Head of caudate nucleus (tissue), 42 donors: Measurements from ENCODE around the gene RBM34.
"Not testable (repeated sequence)": the region's sequence is repeated elsewhere in the genome, so short reads cannot be mapped to it uniquely, and the experiment has no call there.

Experiments
- DNase-seq, 42 donors: peaks; one replicate each; pipeline versions ENCODE4 v3.0.0 to v3.0.0-alpha.2; 2020 to 2021; ENCODE audit warnings: mixed read lengths in 7 of 42
- intact Hi-C: fragments of 100-400 bp; cut with DNase I; formaldehyde crosslinking; loops from one replicate; pipeline ENCODE4 v1.15.0; 2022

RBM34 gene, protein sequence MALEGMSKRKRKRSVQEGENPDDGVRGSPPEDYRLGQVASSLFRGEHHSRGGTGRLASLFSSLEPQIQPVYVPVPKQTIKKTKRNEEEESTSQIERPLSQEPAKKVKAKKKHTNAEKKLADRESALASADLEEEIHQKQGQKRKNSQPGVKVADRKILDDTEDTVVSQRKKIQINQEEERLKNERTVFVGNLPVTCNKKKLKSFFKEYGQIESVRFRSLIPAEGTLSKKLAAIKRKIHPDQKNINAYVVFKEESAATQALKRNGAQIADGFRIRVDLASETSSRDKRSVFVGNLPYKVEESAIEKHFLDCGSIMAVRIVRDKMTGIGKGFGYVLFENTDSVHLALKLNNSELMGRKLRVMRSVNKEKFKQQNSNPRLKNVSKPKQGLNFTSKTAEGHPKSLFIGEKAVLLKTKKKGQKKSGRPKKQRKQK

DNA sequence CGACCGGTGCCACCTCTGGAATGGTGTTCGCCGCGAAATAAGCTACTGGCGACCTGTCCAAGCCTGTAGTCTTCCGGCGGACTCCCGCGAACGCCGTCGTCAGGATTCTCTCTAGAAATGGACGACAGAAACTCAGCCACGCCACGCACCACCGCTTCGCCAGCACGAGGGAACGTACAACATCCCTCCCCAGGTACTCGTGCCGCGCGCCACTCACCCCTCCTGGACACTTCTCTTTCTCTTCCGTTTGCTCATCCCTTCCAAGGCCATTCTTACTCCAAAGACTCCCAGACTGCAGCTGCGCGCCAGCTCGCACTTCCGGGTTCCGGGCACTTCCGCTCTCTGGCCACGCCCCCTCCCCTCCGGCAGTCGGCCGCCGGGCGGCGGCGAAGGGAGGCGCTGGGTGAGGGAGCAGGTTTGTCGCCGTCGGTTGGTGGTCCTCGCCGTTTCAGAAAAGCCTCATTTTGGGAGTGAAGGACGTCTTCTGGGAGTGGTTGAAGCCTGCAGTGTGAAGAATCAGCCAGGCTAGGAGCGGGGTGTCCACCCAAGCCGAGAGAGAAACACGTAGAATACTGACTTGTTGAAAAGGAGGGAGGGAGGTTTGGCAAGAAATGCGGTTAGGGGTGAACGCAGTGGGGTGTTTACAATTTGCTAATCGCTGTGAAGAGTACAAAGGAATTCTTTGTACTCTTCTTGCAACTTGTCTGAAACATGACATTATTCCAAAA is at the start of gene RBM34:
Gene RBM34, minus strand, starts transcription at position 294 of the 728 bp plus-strand sequence. Its CDS starts 24 bp downstream, at position 270.
- intact Hi-C loops = no loop called here

DNA sequence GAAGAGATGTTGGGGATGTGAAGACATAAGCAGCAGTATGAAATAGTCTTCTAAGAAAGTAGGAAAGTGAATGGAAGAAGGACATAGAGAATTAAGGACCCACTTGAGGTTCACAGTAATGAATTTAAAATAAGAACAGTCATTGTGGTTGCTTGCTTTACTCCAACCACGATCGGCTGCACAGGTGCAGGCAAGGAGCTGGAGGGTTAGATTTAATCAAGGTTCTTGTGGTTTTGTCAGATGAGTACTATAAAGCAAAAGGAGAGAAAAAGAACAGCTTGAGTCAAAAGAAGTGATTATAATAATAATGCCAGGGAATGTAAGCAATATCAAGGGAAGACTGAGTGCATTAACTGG is 46.1 kb upstream of the RBM34 start:
- intact Hi-C loops = no loop called here

More for the DNA sequence above, at the start of gene RBM34:
- peak; percentile 80 to 96 (median 92) for DNase-seq

DNA sequence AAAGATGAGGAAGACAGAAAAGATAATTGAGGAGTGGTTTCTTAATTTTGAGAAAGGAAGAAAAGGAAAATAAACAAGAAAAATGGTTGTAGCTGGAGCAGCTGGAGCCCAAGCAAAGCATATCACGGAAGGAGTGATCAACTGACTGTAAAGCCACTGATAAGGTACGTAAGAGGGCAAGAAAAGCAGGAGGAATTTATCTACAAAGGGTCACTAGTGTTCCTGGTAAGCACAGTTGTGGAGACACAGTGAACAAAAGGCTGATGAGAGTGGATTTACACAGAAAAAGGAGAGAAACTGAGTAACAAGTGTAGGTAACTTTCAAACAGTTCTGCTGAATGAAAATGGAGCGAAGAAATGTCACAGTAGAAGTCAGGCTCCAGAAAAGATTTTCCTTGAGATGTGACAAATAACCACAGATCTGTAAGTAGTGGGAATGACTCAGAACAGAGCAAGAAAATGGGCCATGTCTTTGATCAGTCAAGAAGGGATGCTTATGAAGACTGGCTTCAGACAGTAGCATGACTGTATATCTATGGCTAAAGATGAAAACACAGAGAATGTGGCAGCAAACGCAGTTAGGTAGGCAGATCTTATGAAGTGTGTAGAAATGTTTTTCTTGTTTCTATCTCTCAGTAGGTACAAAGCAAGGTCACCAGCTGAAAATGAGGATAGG is 45.6 kb upstream of the RBM34 start:
- intact Hi-C loops = no loop called here
- peak in 1 of 42 donors; percentile 4 for DNase-seq

More for the DNA sequence above, 46.1 kb upstream of the RBM34 start:
- DNase-seq = no peak

DNA sequence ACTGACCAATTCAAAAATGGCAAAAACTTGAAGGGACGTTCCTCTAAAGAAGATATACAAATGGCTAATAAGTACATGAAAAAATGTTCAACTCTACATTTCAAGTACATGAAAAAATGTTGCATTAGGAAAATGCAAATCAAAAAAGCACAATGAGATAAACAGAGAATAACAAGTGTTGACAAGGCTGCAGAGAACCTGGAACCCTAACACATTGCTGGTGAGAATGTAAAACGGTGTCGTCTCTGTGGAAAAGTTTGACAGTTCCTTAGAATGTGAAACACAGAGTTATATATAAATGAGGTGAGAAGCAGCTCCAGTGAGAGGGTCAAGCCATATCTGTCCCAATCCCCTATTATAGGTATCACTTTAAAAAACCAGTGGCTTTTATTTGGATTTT is 44.6 kb upstream of the RBM34 start:
- intact Hi-C loops = no loop called here
- no peak for DNase-seq

DNA sequence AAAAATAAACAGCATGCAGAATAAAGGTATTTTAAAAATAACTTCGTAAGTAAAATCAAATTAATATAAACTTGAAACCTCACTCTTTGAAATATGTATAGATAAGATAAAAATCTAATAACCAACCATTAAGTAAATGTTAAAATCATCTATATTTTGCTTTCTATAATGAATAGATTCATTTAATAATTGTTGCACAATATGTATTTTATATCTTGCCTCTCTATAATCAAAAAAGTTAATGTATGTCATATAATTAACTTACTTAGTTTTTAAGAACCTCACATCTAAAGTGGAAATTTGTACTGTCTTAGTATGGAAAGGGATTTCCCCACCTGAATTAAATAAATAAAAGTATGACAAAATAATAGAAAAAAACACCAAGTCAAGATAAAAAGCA is 42.4 kb upstream of the RBM34 start:
- intact Hi-C loops = no loop called here

DNA sequence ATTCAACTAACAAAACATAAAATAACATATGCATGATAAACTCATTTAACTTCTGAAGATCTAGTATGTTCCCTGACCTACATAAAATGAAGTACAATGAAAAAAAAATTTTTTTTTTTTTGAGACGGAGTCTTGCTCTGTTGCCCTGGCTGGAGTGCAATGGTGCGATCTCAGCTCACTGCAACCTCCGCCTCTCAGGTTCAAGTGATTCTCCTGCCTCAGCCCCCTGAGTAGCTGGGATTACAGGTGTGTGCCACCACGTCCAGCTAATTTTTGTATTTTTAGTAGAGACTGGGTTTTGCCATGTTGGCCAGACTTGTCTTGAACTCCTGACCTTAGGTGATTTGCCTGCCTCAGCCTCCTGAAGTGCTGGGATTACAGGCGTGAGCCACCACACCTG is 41.4 kb upstream of the RBM34 start:
- DNase-seq = not testable (repeated sequence)

More for the DNA sequence above, 42.4 kb upstream of the RBM34 start:
- no peak for DNase-seq

DNA sequence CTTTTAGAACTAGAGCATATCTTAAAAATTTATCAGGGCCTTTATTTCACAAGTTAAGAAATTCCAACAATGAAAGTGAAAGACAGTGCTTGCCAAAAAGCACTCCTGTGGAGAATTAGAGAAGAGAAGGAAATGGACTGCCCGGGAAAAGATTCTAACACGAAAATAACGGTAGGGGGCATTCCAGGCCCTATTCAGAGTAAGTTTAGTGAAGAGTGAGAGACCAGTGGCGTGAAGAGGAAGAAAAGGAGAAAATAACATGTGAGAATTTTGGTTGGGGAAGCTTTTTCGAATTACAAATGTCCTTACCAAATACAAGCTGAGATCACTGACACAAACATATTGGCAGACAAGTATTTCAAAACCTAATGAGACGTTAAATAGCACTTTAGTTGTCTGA is 38.4 kb upstream of the RBM34 start:
- DNase-seq = peak in 2 of 42 donors; percentile 12 to 37
- intact Hi-C loops = no loop called here

More for the DNA sequence above, 41.4 kb upstream of the RBM34 start:
- intact Hi-C loops = not testable (repeated sequence)

DNA sequence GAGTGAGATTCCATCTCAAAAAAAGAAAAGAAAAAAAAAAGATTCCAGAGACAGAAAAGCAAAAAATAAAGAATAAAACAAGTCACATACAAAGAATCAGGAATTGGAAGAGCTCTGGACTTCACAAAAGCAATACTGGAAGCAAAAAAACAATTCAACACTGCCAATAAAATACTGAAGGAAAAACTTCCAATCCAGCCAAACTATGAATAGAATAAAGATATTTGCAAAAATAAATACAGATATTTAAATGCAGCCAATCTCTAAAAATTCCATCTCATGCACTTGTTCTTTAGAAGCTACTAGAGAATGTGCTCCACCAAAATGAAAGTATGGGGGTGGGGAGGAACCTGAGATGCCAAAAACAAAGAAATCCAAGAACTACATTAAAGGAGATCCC is 29.4 kb upstream of the RBM34 start:
- intact Hi-C loops = no loop called here
- no peak for DNase-seq

DNA sequence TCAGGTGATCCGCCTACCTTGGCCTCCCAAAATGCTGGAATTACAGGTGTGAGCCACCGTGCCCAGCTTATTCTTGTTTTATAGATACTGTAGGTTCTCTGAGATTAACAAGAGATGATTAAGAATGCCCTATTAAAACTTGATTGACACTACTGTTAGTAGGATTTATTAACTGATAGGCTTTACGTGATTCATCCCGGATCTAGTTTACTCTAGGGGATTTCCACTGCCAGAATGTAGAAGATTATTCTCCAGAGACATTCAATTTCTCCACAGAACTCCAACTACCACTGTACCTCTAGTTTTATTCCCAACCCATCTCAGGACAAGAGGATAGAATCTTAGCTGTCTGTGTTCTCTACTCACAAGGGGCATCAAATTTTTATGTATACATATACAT is 26.3 kb upstream of the RBM34 start:
- intact Hi-C loops = no loop called here
- DNase-seq = no peak

DNA sequence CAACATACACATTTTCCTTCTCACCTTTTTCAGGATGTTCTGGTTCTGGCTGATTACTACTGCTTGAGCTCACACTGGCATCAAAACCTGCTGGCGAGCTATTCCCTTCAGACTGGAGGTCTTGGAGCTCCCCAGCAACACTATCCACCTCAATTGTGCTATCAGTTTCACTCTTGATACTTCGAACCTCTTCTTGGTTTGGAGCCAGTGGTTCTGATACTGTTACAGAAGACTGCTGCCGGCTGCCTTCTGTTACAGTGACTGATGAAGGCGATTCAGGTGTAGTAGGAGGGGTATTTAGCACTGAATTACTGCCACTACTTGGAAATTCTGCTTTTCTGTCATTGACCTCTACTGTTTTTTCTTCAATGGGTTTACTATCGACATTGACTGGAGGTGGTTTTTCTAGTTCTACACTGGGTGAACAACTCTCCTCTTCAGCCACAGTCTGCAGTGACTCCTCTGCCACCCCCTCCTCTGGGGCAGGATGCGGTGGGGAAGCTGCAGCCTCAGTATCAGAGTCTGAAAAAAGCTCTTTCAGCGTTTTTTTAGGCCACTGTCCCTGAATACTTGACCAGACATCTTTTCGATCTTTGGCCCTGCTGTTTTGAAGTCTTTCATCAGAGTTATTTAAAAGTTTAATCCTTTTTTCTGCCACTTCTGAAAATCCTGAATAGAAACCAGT is 20.7 kb upstream of the RBM34 start:
- intact Hi-C loops = no loop called here
- no peak for DNase-seq

DNA sequence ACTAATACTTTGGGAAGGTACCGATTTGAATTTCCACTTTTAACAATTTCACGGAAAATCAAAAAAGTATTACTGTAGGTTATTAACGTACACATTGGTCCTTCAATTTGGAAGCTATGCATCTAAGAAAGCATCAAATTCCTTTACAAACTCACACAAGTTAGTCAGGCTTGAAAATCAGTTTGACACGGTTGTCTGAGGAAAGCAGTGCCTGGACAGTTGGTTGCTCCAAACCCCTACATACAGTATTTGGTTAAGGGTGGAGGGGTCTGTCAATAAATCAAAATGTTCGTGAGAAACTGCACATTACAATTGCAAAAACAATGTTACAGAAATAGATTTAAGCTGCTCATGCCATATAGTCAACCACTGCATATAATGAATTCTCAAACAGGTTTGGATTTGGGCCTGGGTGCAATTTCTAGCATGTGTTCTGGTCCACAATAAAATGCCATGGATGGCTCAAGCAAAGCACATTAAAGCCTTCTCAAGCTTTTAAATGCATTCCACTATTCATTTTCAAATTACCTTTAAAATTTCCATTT is 19.9 kb upstream of the RBM34 start:
- no peak for DNase-seq
- intact Hi-C loops = no loop called here

DNA sequence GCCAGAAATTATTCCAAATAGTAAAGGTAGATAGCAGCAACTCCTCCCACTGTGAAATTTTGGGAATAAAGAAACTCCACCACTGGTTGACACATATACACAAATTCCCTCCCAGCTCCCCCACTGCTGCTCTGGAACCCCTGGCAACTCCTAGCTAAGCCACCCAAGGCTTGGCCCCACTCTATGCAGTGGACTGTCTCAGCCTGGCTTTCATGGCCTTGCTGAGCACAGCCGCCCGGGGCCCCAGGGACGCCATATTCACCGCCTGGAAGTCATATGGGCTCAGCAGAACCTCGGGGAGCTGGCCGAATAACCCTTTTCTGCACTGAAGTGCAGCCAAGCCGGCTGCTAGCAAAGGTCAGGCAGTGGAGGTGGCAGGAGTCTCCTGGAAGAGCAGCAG is 15.4 kb upstream of the RBM34 start:
- intact Hi-C loops = no loop called here
- DNase-seq = no peak

DNA sequence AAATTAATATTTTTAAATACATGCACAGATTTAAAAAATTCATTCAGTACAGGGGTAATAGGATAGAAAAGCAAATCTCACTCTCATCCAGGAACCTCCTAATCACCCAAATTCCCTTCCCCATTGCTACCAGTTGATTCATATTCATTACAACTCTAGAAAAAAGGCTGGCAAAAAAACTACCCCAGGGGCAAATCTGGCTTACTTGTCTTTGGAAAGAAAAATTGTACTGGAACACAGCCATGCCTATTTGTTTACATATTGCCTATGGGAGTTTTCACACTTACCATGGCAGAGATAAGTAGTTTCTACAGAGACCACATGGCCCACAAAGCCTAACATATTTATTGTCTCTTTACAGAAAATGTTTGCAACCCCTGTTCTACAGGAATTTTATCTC is 8.9 kb upstream of the RBM34 start:
- intact Hi-C loops = no loop called here
- DNase-seq = no peak

DNA sequence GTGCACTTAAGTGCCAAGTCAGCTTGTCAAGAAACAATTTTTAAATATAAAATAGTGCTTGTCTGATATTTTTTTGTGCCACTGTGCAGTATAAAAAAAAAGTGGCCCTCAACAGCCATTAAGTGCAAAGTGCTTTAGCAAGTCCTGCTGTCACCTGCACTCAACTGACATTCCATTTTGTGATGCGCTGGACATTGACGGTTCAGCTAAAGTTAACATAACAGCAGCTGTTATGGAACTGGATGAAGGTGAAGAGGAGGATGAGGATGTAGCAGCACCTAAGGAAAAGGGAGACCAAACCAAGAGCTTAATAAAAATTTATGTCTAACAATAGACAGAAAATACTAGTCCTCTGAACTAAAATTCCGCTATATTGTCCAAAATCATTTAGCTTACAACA is 7.3 kb upstream of the RBM34 start:
- no peak for DNase-seq
- intact Hi-C loops = no loop called here

DNA sequence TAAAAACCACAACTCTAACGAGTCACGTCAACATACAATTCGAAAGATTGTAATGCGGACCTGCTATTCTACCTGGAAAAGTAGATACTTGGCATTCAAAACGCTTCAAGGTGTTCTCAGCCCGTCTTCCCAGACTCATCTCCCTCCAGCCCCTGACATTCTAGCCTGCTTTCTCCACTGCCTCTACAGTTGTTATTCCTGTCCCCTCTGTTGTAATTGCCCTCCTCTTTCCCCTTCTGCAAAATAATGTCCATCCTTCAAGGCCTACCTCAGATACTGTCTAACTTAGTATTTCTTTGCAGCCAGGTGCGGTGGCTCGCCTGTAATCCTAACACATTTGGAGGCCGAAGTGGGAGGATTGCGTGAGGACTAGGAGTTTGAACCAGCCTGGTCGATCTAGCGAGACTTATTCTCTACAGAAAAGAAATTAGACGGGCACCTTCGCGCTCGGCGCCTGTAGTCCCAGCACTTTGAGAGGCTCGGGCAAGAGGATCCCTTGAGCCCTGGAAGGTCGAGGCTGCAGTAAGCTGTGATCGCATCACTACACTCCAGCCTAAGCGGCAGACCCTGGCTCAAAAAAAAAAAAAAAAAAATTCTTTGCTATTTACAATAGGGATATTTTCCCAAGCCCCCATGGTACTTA is 756 bp upstream of the RBM34 start:
- peak in 1 of 42 donors; percentile 35 for DNase-seq
- intact Hi-C loops = no loop called here

DNA sequence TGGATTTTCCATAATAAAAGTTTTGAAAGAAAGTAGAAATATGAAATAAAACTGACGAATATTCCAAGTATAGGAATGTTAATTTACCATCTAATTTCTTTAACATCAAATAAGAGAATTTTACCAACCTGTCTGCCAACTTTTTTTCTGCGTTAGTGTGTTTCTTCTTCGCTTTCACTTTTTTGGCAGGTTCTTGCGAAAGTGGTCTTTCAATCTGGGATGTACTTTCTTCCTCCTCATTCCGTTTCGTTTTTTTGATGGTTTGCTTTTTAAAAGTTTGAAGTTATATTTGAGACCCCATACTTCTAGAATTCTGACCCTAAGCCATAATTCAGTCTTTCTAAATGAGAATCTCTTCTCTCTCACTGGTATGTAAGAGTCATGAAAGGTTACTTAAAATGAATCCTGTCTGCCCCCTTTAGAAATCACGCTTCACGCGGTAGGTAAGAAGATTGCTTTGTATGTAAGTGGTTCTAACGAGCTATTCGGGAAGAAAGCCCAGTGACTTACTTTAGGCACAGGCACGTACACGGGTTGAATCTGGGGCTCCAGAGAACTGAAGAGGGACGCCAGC is 580 bp downstream of the RBM34 start:
- DNase-seq = peak in 2 of 42 donors; percentile 10 to 30

DNA sequence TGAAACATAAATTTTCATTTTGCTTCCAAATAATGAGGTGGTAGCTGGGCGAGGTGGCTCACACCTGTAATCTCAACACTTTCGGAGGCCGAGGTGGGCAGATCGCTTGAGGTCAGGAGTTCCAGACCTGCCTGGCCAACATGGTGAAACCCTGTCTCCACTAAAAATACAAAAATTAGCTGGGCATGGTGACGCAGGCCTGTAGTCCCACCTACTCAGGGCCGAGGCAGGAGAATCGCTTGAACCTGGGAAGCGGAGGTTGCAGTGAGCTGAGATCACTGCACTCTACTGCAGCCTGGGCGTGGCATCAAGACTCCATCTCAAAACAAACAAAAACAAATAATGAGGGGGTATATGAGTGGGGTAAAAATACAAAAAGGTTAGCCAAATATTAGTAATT is 1.1 kb downstream of the RBM34 start:
- intact Hi-C loops, DNase-seq: not testable (repeated sequence)

More for the DNA sequence above, 580 bp downstream of the RBM34 start:
- intact Hi-C loops = no loop called here

DNA sequence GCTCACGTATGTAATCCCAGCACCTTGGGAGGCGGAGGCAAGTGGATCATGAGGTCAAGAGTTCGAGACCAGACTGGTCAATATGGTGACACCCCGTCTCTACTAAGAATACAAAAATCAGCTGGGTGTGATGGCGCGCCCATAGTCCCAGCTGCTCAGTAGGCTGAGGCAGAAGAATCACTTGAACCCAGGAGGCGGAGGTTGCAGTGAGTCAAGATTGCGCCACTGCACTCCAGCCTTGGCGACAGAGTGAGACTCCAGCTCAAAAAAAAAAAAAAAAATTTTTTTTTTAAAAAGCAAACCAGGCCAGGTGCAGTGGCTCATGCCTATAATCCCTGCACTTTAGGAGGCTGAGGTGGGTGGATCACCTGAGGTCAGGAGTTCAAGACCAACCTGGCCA is 1.8 kb downstream of the RBM34 start:
- DNase-seq, intact Hi-C loops: not testable (repeated sequence)
